Neural cell (in vitro differentiated cells): ENCODE data around the gene RNF13. TPM values are rescaled to one million over a fixed set of nuclear protein-coding genes. Genes with fewer than 3 reads are reported as not detected.

Source experiments
- H2AFZ ChIP-seq: fragments of 200-600, 300-800 bp; sonication (generic), shearing (Covaris generic); 2 replicates; pipeline ENCODE4 v1.6.0; 2014; ENCODE audit warnings: low read depth, mild to moderate bottlenecking, antibody characterized with exemption, low read length, moderate library complexity
- H3F3A ChIP-seq: fragments of 200-600 bp; shearing (Covaris generic); 2 replicates; pipeline ENCODE4 v1.6.1; 2016; ENCODE audit warnings: mild to moderate bottlenecking, moderate library complexity, mixed read lengths, antibody characterized with exemption, low read length; ENCODE audit not compliant: insufficient read depth, poor library complexity, severe bottlenecking
- H3K27ac ChIP-seq: fragments of 200-600, 300-800 bp; sonication (generic), shearing (Covaris generic); 2 replicates; pipeline ENCODE4 v1.5.1; 2014; ENCODE audit warnings: mild to moderate bottlenecking, low read length, moderate library complexity
- H3K27me3 ChIP-seq: fragments of 300-800, 200-600 bp; sonication (generic), shearing (Covaris generic); 2 replicates; pipeline ENCODE4 v1.6.0; 2014; ENCODE audit warnings: mild to moderate bottlenecking, low read depth, low read length, moderate library complexity; ENCODE audit not compliant: insufficient read depth
- H3K36me3 ChIP-seq: fragments of 300-800, 200-600 bp; sonication (generic), shearing (Covaris generic); 2 replicates; pipeline ENCODE4 v1.5.1; 2014; ENCODE audit warnings: mild to moderate bottlenecking, antibody characterized with exemption, low read length, moderate library complexity; ENCODE audit not compliant: insufficient read depth
- H3K4me2 ChIP-seq: fragments of 300-800, 200-600 bp; sonication (generic), shearing (Covaris generic); 2 replicates; pipeline ENCODE4 v1.6.0; 2014; ENCODE audit warnings: mild to moderate bottlenecking, low read length
- H3K4me3 ChIP-seq: fragments of 300-800, 200-600 bp; sonication (generic), shearing (Covaris generic); 2 replicates; pipeline ENCODE4 v1.5.1; 2014; ENCODE audit warnings: mild to moderate bottlenecking, low read length, moderate library complexity
- H3K79me2 ChIP-seq: fragments of 200-600 bp; shearing (Covaris generic); replicated peaks from 2 replicates; pipeline ENCODE4 v1.6.0; 2014; ENCODE audit warnings: mild to moderate bottlenecking, low read length, moderate library complexity; ENCODE audit not compliant: insufficient read depth
- H3K9ac ChIP-seq: fragments of 300-800, 200-600 bp; sonication (generic), shearing (Covaris generic); 2 replicates; pipeline ENCODE4 v1.6.1; 2016; ENCODE audit warnings: mild to moderate bottlenecking, low read length, mixed read lengths
- H3K9me2 ChIP-seq: fragments of 200-600 bp; shearing (Covaris generic); 2 replicates; pipeline ENCODE4 v1.6.1; 2016; ENCODE audit warnings: mild to moderate bottlenecking, low read length, mixed read lengths; ENCODE audit not compliant: insufficient read depth
- H3K9me3 ChIP-seq: fragments of 200-600, 300-800 bp; sonication (generic), shearing (Covaris generic); 2 replicates; pipeline ENCODE4 v1.6.1; 2016; ENCODE audit warnings: mild to moderate bottlenecking, mixed run types, low read length, moderate library complexity, mixed read lengths
- H4K20me1 ChIP-seq: fragments of 200-600 bp; shearing (Covaris generic); 2 replicates; pipeline ENCODE4 v1.6.1; 2016; ENCODE audit warnings: mild to moderate bottlenecking, mixed run types; ENCODE audit not compliant: insufficient read depth
- EP300 ChIP-seq: fragments of 450-650 bp; conservative IDR thresholded peaks from 2 replicates; pipeline ENCODE4 v1.6.1; 2014; ENCODE audit warnings: antibody characterized with exemption, mild to moderate bottlenecking, moderate library complexity; ENCODE audit not compliant: poor library complexity, severe bottlenecking
- EZH2 ChIP-seq: fragments of 200-600, 300-800 bp; shearing (Covaris generic), sonication (generic); IDR thresholded peaks from 2 replicates; pipeline ENCODE4 v1.6.1; 2014; ENCODE audit warnings: antibody characterized with exemption, low read length, borderline replicate concordance, mild to moderate bottlenecking; ENCODE audit not compliant: insufficient read depth, poor library complexity, severe bottlenecking
- MXI1 ChIP-seq: fragments of 450-650 bp; conservative IDR thresholded peaks from 2 replicates; pipeline ENCODE4 v1.6.1; 2014; ENCODE audit warnings: antibody characterized with exemption, mild to moderate bottlenecking; ENCODE audit not compliant: poor library complexity, severe bottlenecking
- POLR2AphosphoS5 ChIP-seq: IDR thresholded peaks from 2 replicates; pipeline ENCODE4 v1.6.1; 2012
- RAD21 ChIP-seq: fragments of 450-650 bp; conservative IDR thresholded peaks from 2 replicates; pipeline ENCODE4 v1.6.1; 2014; ENCODE audit warnings: antibody characterized with exemption, mild to moderate bottlenecking, moderate library complexity
- REST ChIP-seq: IDR thresholded peaks from 2 replicates; pipeline ENCODE4 v1.6.1; 2012; ENCODE audit warnings: borderline replicate concordance
- SMC3 ChIP-seq: fragments of 450-650 bp; conservative IDR thresholded peaks from 2 replicates; pipeline ENCODE4 v1.6.1; 2014; ENCODE audit warnings: antibody characterized with exemption, mild to moderate bottlenecking, moderate library complexity; ENCODE audit not compliant: poor library complexity
- TAF1 ChIP-seq: IDR thresholded peaks from 2 replicates; pipeline ENCODE4 v1.6.1; 2012; ENCODE audit warnings: low read depth
- polyA plus RNA-seq: library from polyadenylated mRNA; depleted of rRNA; stranded (reverse); fragments of >200 nt; gene quantifications from 2 replicates; pipeline ENCODE4 v1.2.3, GENCODE V29; 2014
- TF ChIP-seq, protein P1 (sequence below): fragments of 450-650 bp; IDR thresholded peaks from 2 replicates; pipeline ENCODE4 v1.5.1; 2014; ENCODE audit warnings: antibody characterized with exemption, mild to moderate bottlenecking, moderate library complexity; ENCODE audit not compliant: poor library complexity, severe bottlenecking

The RNF13 gene
- polyA plus RNA-seq, 1 donor from 2014 or later: 52.3 TPM

GRCh38 chr3:149781741-149782140 lies 31.3 kb upstream of the RNF13 start:
- no peaks in the 10 kb centered on the region for H3K9me2 ChIP-seq
- H3K79me2 ChIP-seq: no peaks in the 10 kb centered on the region
- no peak overlapping the region for H3K27ac ChIP-seq
- H3K9ac ChIP-seq: no peak overlapping the region
- H3F3A ChIP-seq: no peaks in the 10 kb centered on the region
- H3K36me3 ChIP-seq: no peaks in the 10 kb centered on the region
- no peak overlapping the region for H2AFZ ChIP-seq
- TF ChIP-seq SMC3: no peak
- TF ChIP-seq REST: no peak
- no peak for TF ChIP-seq TAF1
- no peak for TF ChIP-seq POLR2AphosphoS5
- TF ChIP-seq EP300: no peak
- TF ChIP-seq EZH2: no peak
- TF ChIP-seq, protein P1, sequence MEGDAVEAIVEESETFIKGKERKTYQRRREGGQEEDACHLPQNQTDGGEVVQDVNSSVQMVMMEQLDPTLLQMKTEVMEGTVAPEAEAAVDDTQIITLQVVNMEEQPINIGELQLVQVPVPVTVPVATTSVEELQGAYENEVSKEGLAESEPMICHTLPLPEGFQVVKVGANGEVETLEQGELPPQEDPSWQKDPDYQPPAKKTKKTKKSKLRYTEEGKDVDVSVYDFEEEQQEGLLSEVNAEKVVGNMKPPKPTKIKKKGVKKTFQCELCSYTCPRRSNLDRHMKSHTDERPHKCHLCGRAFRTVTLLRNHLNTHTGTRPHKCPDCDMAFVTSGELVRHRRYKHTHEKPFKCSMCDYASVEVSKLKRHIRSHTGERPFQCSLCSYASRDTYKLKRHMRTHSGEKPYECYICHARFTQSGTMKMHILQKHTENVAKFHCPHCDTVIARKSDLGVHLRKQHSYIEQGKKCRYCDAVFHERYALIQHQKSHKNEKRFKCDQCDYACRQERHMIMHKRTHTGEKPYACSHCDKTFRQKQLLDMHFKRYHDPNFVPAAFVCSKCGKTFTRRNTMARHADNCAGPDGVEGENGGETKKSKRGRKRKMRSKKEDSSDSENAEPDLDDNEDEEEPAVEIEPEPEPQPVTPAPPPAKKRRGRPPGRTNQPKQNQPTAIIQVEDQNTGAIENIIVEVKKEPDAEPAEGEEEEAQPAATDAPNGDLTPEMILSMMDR: no peak
- no peak for TF ChIP-seq RAD21
- no peak for TF ChIP-seq MXI1
- H4K20me1 ChIP-seq: no peaks in the 10 kb centered on the region
- H3K4me3 ChIP-seq: no peak overlapping the region
- H3K4me2 ChIP-seq: no peak overlapping the region
- H3K9me3 ChIP-seq: no peaks in the 10 kb centered on the region
- H3K27me3 ChIP-seq: no peaks in the 10 kb centered on the region

GRCh38 chr3:149783576-149783975 lies 29.4 kb upstream of the RNF13 start:
- H3K9ac ChIP-seq: no peak overlapping the region
- H3K4me2 ChIP-seq: no peak overlapping the region
- no peak overlapping the region for H2AFZ ChIP-seq
- no peak overlapping the region for H3K4me3 ChIP-seq
- TF ChIP-seq, protein P1: no peak
- no peak for TF ChIP-seq SMC3
- no peak for TF ChIP-seq RAD21
- TF ChIP-seq EZH2: no peak
- no peak for TF ChIP-seq REST
- no peaks in the 10 kb centered on the region for H3K79me2 ChIP-seq
- no peaks in the 10 kb centered on the region for H3K9me3 ChIP-seq
- no peaks in the 10 kb centered on the region for H3F3A ChIP-seq
- H3K27ac ChIP-seq: no peak overlapping the region
- H3K36me3 ChIP-seq: no peaks in the 10 kb centered on the region
- H3K27me3 ChIP-seq: no peaks in the 10 kb centered on the region
- H4K20me1 ChIP-seq: no peaks in the 10 kb centered on the region
- H3K9me2 ChIP-seq: no peaks in the 10 kb centered on the region
